Endothelial cell of umbilical vein (primary cell): Measurements from ENCODE around the gene CDKN1C. TPM values are rescaled to one million over a fixed set of nuclear protein-coding genes. Genes with fewer than 3 reads are reported as not detected.

Source experiments
- BruUV-seq: library from RNA; stranded (reverse); fragments of 400-500 nt; replicated peaks from 2 replicates; lab custom pipeline; 2021; lab: Mats Ljungman, UMichigan
- CTCF ChIA-PET: fragments of 300-600, 350-600 bp; sonication (Branson Sonifier 250); formaldehyde crosslinking; loops from one replicate; lab custom pipeline; 2021; ENCODE audit warnings: antibody characterized with exemption, inconsistent platforms; lab: Charles Lee
- POLR2A ChIA-PET: fragments of 300-600, 350-600 bp; sonication (Branson Sonifier 250); formaldehyde crosslinking; loops from one replicate; lab custom pipeline; 2021; ENCODE audit warnings: antibody characterized with exemption, inconsistent platforms; lab: Charles Lee
- DNase-seq: peaks from one replicate; pipeline ENCODE4 v3.0.0-alpha.2; 2011; ENCODE audit warnings: low read depth, low spot score
- FAIRE-seq: peaks from 2 replicates; lab custom pipeline; 2011; peaks lifted over from hg19 to GRCh38; lab: Jason Lieb, UNC
- H2AFZ ChIP-seq: 2 replicates; pipeline ENCODE4 v1.6.0; 2012; ENCODE audit warnings: low read depth, low read length, control low read depth, inconsistent platforms
- H3K27ac ChIP-seq: 2 replicates; pipeline ENCODE4 v1.5.1; 2011; ENCODE audit warnings: low read depth, mild to moderate bottlenecking, control low read depth, low read length, moderate library complexity; ENCODE audit not compliant: insufficient read depth
- H3K27me3 ChIP-seq, 2 experiments: 2 replicates each; pipeline versions ENCODE4 v1.6.0 to v1.6.1; 2011; ENCODE audit warnings: low read length in 2 of 2, mixed read lengths in 1 of 2; ENCODE audit not compliant: control insufficient read depth in 2 of 2, insufficient read depth in 2 of 2
- H3K36me3 ChIP-seq, 2 experiments: 2 replicates in 1 of 2; 3 replicates in 1 of 2; pipeline ENCODE4 v1.5.1; 2011; ENCODE audit warnings: low read length in 2 of 2, mild to moderate bottlenecking in 1 of 2, moderate library complexity in 1 of 2; ENCODE audit not compliant: control insufficient read depth in 2 of 2, insufficient read depth in 2 of 2; ENCODE audit errors: extremely low read depth in 1 of 2
- H3K4me1 ChIP-seq: 3 replicates; pipeline ENCODE4 v1.5.1; 2011; ENCODE audit warnings: mild to moderate bottlenecking, low read length; ENCODE audit not compliant: control insufficient read depth, insufficient read depth; ENCODE audit errors: extremely low read depth
- H3K4me2 ChIP-seq: 2 replicates; pipeline ENCODE4 v1.6.1; 2011; ENCODE audit warnings: low read length, control low read depth, mixed read lengths; ENCODE audit not compliant: insufficient read depth
- H3K4me3 ChIP-seq, 3 experiments: fragments of 200-600 bp in 1 of 3; sonication (generic), shearing (Covaris generic) in 1 of 3; replicated peaks in 1 of 3; 2 replicates each; pipeline ENCODE4 v1.5.1; 2011 to 2016; ENCODE audit warnings: control low read depth in 3 of 3, low read length in 3 of 3, mild to moderate bottlenecking in 2 of 3, inconsistent platforms in 1 of 3, low read depth in 1 of 3, moderate library complexity in 1 of 3; ENCODE audit not compliant: insufficient read depth in 1 of 3
- H3K79me2 ChIP-seq: 2 replicates; pipeline ENCODE4 v1.6.0; 2012; ENCODE audit warnings: low read length, inconsistent platforms; ENCODE audit not compliant: control insufficient read depth, insufficient read depth
- H3K9ac ChIP-seq: replicated peaks from 2 replicates; pipeline ENCODE3; 2011; ENCODE audit warnings: low read length, control low read depth; ENCODE audit not compliant: insufficient read depth; ENCODE audit errors: extremely low read depth
- H3K9me1 ChIP-seq: replicated peaks from 3 replicates; pipeline ENCODE4 v1.6.0; 2011; ENCODE audit warnings: mild to moderate bottlenecking, low read length; ENCODE audit not compliant: control insufficient read depth, insufficient read depth; ENCODE audit errors: extremely low read depth
- H3K9me3 ChIP-seq: replicated peaks from 2 replicates; pipeline ENCODE4 v1.5.1; 2012; ENCODE audit warnings: low read length, inconsistent platforms; ENCODE audit not compliant: control insufficient read depth, insufficient read depth
- H4K20me1 ChIP-seq: replicated peaks from 2 replicates; pipeline ENCODE3; 2011; ENCODE audit warnings: mild to moderate bottlenecking, low read length; ENCODE audit not compliant: control insufficient read depth, insufficient read depth; ENCODE audit errors: extremely low read depth
- CTCF ChIP-seq, 2 donors: IDR thresholded peaks; 1 replicate in 1 of 2; 2 replicates in 1 of 2; pipeline ENCODE4 v1.5.1; 2011; ENCODE audit warnings: low read length in 2 of 2, mild to moderate bottlenecking in 2 of 2, moderate library complexity in 2 of 2, control low read depth in 1 of 2, inconsistent platforms in 1 of 2, low read depth in 1 of 2; ENCODE audit not compliant: insufficient read depth in 1 of 2; ENCODE audit errors: extremely low read depth in 1 of 2
- EZH2 ChIP-seq: IDR thresholded peaks from 2 replicates; pipeline ENCODE4 v1.6.1; 2012; ENCODE audit warnings: borderline replicate concordance, low read depth, mild to moderate bottlenecking, moderate library complexity, low read length, inconsistent platforms; ENCODE audit not compliant: severe bottlenecking
- FOS ChIP-seq: IDR thresholded peaks from 2 replicates; pipeline ENCODE4 v1.6.1; 2011; ENCODE audit warnings: mild to moderate bottlenecking, low read length, moderate library complexity, borderline replicate concordance; ENCODE audit not compliant: insufficient read depth
- GATA2 ChIP-seq: IDR thresholded peaks from 2 replicates; pipeline ENCODE4 v1.7.0; 2011; ENCODE audit warnings: low read depth, mild to moderate bottlenecking, moderate library complexity, mixed read lengths, low read length; ENCODE audit not compliant: insufficient read length, insufficient read depth
- MYC ChIP-seq: IDR thresholded peaks from one replicate; pipeline ENCODE4 v1.6.1; 2011; ENCODE audit warnings: mild to moderate bottlenecking, low read depth, low read length
- POLR2A ChIP-seq: IDR thresholded peaks from 2 replicates; pipeline ENCODE4 v1.6.1; 2012; ENCODE audit warnings: low read depth, mild to moderate bottlenecking, control low read depth, low read length
- POLR2AphosphoS5 ChIP-seq: IDR thresholded peaks from 2 replicates; pipeline ENCODE4 v1.6.1; 2012; ENCODE audit warnings: low read depth, mild to moderate bottlenecking, control low read depth, low read length, moderate library complexity; ENCODE audit not compliant: insufficient read depth
- dilution Hi-C: fragments of 300-500 bp; cut with MboI; formaldehyde crosslinking; loops from one replicate; pipeline ENCODE4 v1.15.0; 2019; ENCODE audit warnings: low sequenced_read_pairs; ENCODE audit not compliant: extremely low pct_ligation_motif_present
- intact Hi-C: fragments of 100-400 bp; cut with micrococcal nuclease; formaldehyde crosslinking; loops from one replicate; pipeline ENCODE4 v1.10.0; 2022
- polyA plus RNA-seq, 4 experiments: library from polyadenylated mRNA; depleted of rRNA in 3 of 4; stranded (reverse) in 3 of 4; unstranded in 1 of 4; fragments of >200 nt; gene quantifications; 2 replicates each; pipeline versions ENCODE4 v1.2.1 to v1.2.3, GENCODE V29; 2011 to 2012; ENCODE audit warnings: missing spikeins in 1 of 4
- total RNA-seq: library from RNA; stranded (reverse); gene quantifications from 2 replicates; pipeline ENCODE4 v1.2.3, GENCODE V29; 2021
- TF ChIP-seq, protein P1 (sequence below): IDR thresholded peaks from 2 replicates; pipeline ENCODE4 v1.6.1; 2011; ENCODE audit not compliant: insufficient read depth, insufficient read length

The CDKN1C gene
- total and polyA plus RNA-seq, 2 donors (not counting 3 experiments of a cell fraction or from before 2014, with no cell fraction given): 4.1 to 9.0 TPM

DNA sequence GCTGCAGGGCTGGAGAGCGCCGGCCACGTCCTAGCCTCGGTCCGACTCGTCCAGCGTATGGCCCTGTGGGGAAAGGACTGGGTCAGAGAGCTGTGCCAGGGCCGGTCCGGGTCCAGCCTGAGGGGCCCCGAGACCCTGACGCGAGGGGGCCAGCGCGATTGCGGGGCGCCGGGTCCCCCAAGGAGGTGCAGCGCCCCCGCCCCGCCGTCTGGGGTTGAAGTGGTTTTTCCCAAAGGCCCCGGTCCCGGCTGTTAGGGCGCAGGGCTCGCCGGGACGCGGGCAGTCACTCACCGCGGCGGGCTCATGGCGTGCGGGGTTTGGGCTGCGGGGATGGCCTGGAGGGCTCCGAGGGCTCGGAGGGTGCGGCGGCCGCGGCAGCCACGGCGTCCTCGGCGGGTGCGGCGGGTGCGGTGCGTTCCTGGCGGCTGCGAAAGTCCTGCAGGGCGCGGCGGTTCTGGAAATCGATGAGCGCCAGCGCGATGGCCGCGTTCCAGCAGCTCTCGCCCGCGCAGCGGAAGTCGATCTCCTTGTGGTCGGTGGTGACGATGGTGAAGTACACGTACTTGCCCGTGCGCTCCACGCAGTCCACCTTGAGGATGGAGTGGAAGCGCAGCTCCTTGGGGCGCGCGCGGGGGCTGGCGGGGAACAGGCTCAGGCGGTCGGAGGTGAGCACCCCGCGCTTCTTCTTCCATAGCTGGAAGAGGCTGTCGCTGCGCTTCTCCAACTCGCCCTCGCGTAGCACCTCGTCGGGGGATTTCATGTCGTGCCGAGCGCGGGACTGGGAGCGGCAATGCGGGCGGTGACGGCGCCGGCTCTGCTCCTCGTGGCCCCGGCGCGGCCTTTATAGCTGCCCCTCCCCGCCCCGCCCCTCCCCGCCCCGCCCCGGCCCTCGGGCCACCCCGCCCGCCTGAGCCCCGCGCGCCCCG is 43.3 kb upstream of the CDKN1C start, which contains the start of gene PHLDA2:
Gene PHLDA2 (minus strand): TSS at position 816 of the 926 bp plus-strand sequence. CDS start 56 bp downstream, at position 760.
- ChIA-PET POLR2A (interaction anchor here (0.8 to 2.1 kb wide), 13 partner anchors 10 to 396 kb away, joined by 3 to 13 read pairs (median 4); partner anchors contain the start of genes CDKN1C and NAP1L4), CTCF (interaction anchor here (0.9 to 3.1 kb wide), 17 partner anchors 8 to 450 kb away, joined by 3 to 46 read pairs (median 6); partner anchors contain the start of genes NAP1L4 and ZNF195)
- Histone ChIP-seq H3K9me1 (no peaks in the 10 kb centered on the region), H3K4me2 (peak within 1 kb of the TSS; percentile 79), H3K27ac (peak within 1 kb of the TSS; percentile 78), H3K79me2 (peaks cover 28% of the 10 kb centered on the region), H4K20me1 (no peaks in the 10 kb centered on the region), H3K9me3 (no peaks in the 10 kb centered on the region), H3K4me1 (peaks cover 26% of the 10 kb centered on the region), H3K36me3 (no peaks in the 10 kb centered on the region), H3K9ac (peak within 1 kb of the TSS; percentile 68), H2AFZ (peak within 1 kb of the TSS; percentile 79), H3K4me3 (peak within 1 kb of the TSS; percentile 50 to 54 (median 53)), H3K27me3 (no peaks in the 10 kb centered on the region)
- TF ChIP-seq, protein P1, sequence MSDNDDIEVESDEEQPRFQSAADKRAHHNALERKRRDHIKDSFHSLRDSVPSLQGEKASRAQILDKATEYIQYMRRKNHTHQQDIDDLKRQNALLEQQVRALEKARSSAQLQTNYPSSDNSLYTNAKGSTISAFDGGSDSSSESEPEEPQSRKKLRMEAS: no peak
- TF ChIP-seq CTCF (IDR thresholded peaks at IDR 0.05; ENCODE audit: extremely low read depth in 1 of 2, insufficient read depth in 1 of 2, low read depth in 1 of 2, low read length in 2 of 2) (no peak), EZH2 (no peak), FOS (no peak), MYC (peak; percentile 57), POLR2AphosphoS5 (peak; percentile 95), GATA2 (no peak), POLR2A (peak; percentile 95)
- FAIRE-seq (peak; percentile 66), DNase-seq (peak; percentile 59)
- dilution Hi-C loops (no loop called here), intact Hi-C loops (loop anchor here (1.0 kb wide), 1 partner anchor 31 kb away; no protein-coding TSS in a partner anchor)
- BruUV-seq: TSS peak; percentile 91
